Measurements from ENCODE around the gene PSAP.

The PSAP gene

GRCh38 chr10:71831646-71832552 lies 19.2 kb downstream of the PSAP start:
- no peaks in the 10 kb centered on the region for H3K9me3 ChIP-seq (ENCODE audit: control insufficient read depth, low read length)
- no peaks in the 10 kb centered on the region for H3K27me3 ChIP-seq (replicated peaks; ENCODE audit: control insufficient read depth, insufficient read depth, low read length)
- peak; percentile 10 for DNase-seq (ENCODE audit: low read depth)
- H3K36me3 ChIP-seq (ENCODE audit: control insufficient read depth, insufficient read depth, low read length, severe bottlenecking) = peaks cover 67% of the 10 kb centered on the region
- H3K4me3 ChIP-seq (ENCODE audit: low read length) = no peak overlapping the region
- H3K9ac ChIP-seq (ENCODE audit: low read length) = no peak overlapping the region
- H3K4me1 ChIP-seq (ENCODE audit: control insufficient read depth, insufficient read depth, low read length) = peaks cover 42% of the 10 kb centered on the region

GRCh38 chr10:71830726-71831125 lies 20.3 kb downstream of the PSAP start:
- no peaks in the 10 kb centered on the region for H3K9me3 ChIP-seq (ENCODE audit: control insufficient read depth, low read length)
- no peak for DNase-seq (ENCODE audit: low read depth)
- peaks cover 79% of the 10 kb centered on the region for H3K36me3 ChIP-seq (ENCODE audit: control insufficient read depth, insufficient read depth, low read length, severe bottlenecking)
- peaks cover 32% of the 10 kb centered on the region for H3K4me1 ChIP-seq (ENCODE audit: control insufficient read depth, insufficient read depth, low read length)
- H3K9ac ChIP-seq (ENCODE audit: low read length) = no peak overlapping the region
- no peak overlapping the region for H3K4me3 ChIP-seq (ENCODE audit: low read length)
- H3K27me3 ChIP-seq (replicated peaks; ENCODE audit: control insufficient read depth, insufficient read depth, low read length) = no peaks in the 10 kb centered on the region

- H3K27me3 ChIP-seq (replicated peaks; ENCODE audit: control insufficient read depth, insufficient read depth, low read length) = no peaks in the 10 kb centered on the region
- peaks cover 26% of the 10 kb centered on the region for H3K4me1 ChIP-seq (ENCODE audit: control insufficient read depth, insufficient read depth, low read length)
- no peaks in the 10 kb centered on the region for H3K9me3 ChIP-seq (ENCODE audit: control insufficient read depth, low read length)
- no peak overlapping the region for H3K4me3 ChIP-seq (ENCODE audit: low read length)
- H3K36me3 ChIP-seq (ENCODE audit: control insufficient read depth, insufficient read depth, low read length, severe bottlenecking) = peaks cover 87% of the 10 kb centered on the region
- H3K9ac ChIP-seq (ENCODE audit: low read length) = no peak overlapping the region
- DNase-seq (ENCODE audit: low read depth) = no peak
These were observed 21.2 kb downstream of the PSAP start for GRCh38 chr10:71829896-71830295.

- Histone ChIP-seq H3K27me3 (replicated peaks; ENCODE audit: control insufficient read depth, insufficient read depth, low read length) (no peaks in the 10 kb centered on the region), H3K4me1 (ENCODE audit: control insufficient read depth, insufficient read depth, low read length) (peaks cover 20% of the 10 kb centered on the region), H3K36me3 (ENCODE audit: control insufficient read depth, insufficient read depth, low read length, severe bottlenecking) (peaks cover 93% of the 10 kb centered on the region), H3K9me3 (ENCODE audit: control insufficient read depth, low read length) (no peaks in the 10 kb centered on the region), H3K9ac (ENCODE audit: low read length) (no peak overlapping the region), H3K4me3 (ENCODE audit: low read length) (no peak overlapping the region)
- peak; percentile 35 for DNase-seq (ENCODE audit: low read depth)
These were observed 21.9 kb downstream of the PSAP start for GRCh38 chr10:71829171-71829570.

GRCh38 chr10:71828702-71829101 lies 22.3 kb downstream of the PSAP start:
- Histone ChIP-seq H3K27me3 (replicated peaks; ENCODE audit: control insufficient read depth, insufficient read depth, low read length) (no peaks in the 10 kb centered on the region), H3K9me3 (ENCODE audit: control insufficient read depth, low read length) (no peaks in the 10 kb centered on the region), H3K4me1 (ENCODE audit: control insufficient read depth, insufficient read depth, low read length) (peaks cover 16% of the 10 kb centered on the region), H3K9ac (ENCODE audit: low read length) (no peak overlapping the region), H3K4me3 (ENCODE audit: low read length) (no peak overlapping the region), H3K36me3 (ENCODE audit: control insufficient read depth, insufficient read depth, low read length, severe bottlenecking) (peaks cover 93% of the 10 kb centered on the region)
- DNase-seq (ENCODE audit: low read depth) = no peak

- H3K4me3 ChIP-seq (ENCODE audit: low read length) = no peak overlapping the region
- H3K27me3 ChIP-seq (replicated peaks; ENCODE audit: control insufficient read depth, insufficient read depth, low read length) = no peaks in the 10 kb centered on the region
- H3K9me3 ChIP-seq (ENCODE audit: control insufficient read depth, low read length) = no peaks in the 10 kb centered on the region
- no peak for DNase-seq (ENCODE audit: low read depth)
- peaks cover 15% of the 10 kb centered on the region for H3K4me1 ChIP-seq (ENCODE audit: control insufficient read depth, insufficient read depth, low read length)
- H3K9ac ChIP-seq (ENCODE audit: low read length) = peak overlapping the region; percentile 4
- peaks cover 96% of the 10 kb centered on the region for H3K36me3 ChIP-seq (ENCODE audit: control insufficient read depth, insufficient read depth, low read length, severe bottlenecking)
These were observed 23.2 kb downstream of the PSAP start for GRCh38 chr10:71827852-71828251.

- peaks cover 98% of the 10 kb centered on the region for H3K36me3 ChIP-seq (ENCODE audit: control insufficient read depth, insufficient read depth, low read length, severe bottlenecking)
- DNase-seq (ENCODE audit: low read depth) = no peak
- no peak overlapping the region for H3K4me3 ChIP-seq (ENCODE audit: low read length)
- H3K4me1 ChIP-seq (ENCODE audit: control insufficient read depth, insufficient read depth, low read length) = peaks cover 10% of the 10 kb centered on the region
- H3K9ac ChIP-seq (ENCODE audit: low read length) = no peak overlapping the region
- no peaks in the 10 kb centered on the region for H3K27me3 ChIP-seq (replicated peaks; ENCODE audit: control insufficient read depth, insufficient read depth, low read length)
- H3K9me3 ChIP-seq (ENCODE audit: control insufficient read depth, low read length) = no peaks in the 10 kb centered on the region
These were observed 25.8 kb downstream of the PSAP start for GRCh38 chr10:71825217-71825616.

GRCh38 chr10:71824333-71824732 lies 26.7 kb downstream of the PSAP start:
- DNase-seq (ENCODE audit: low read depth) = no peak
- Histone ChIP-seq H3K9ac (ENCODE audit: low read length) (no peak overlapping the region), H3K27me3 (replicated peaks; ENCODE audit: control insufficient read depth, insufficient read depth, low read length) (no peaks in the 10 kb centered on the region), H3K9me3 (ENCODE audit: control insufficient read depth, low read length) (no peaks in the 10 kb centered on the region), H3K36me3 (ENCODE audit: control insufficient read depth, insufficient read depth, low read length, severe bottlenecking) (peaks cover 98% of the 10 kb centered on the region), H3K4me3 (ENCODE audit: low read length) (no peak overlapping the region), H3K4me1 (ENCODE audit: control insufficient read depth, insufficient read depth, low read length) (peaks cover 9% of the 10 kb centered on the region)

GRCh38 chr10:71823356-71823755 lies 27.7 kb downstream of the PSAP start:
- H3K9me3 ChIP-seq (ENCODE audit: control insufficient read depth, low read length) = no peaks in the 10 kb centered on the region
- H3K36me3 ChIP-seq (ENCODE audit: control insufficient read depth, insufficient read depth, low read length, severe bottlenecking) = peaks cover 98% of the 10 kb centered on the region
- no peak overlapping the region for H3K4me3 ChIP-seq (ENCODE audit: low read length)
- no peak for DNase-seq (ENCODE audit: low read depth)
- no peaks in the 10 kb centered on the region for H3K27me3 ChIP-seq (replicated peaks; ENCODE audit: control insufficient read depth, insufficient read depth, low read length)
- peaks cover 10% of the 10 kb centered on the region for H3K4me1 ChIP-seq (ENCODE audit: control insufficient read depth, insufficient read depth, low read length)
- H3K9ac ChIP-seq (ENCODE audit: low read length) = no peak overlapping the region

- DNase-seq (ENCODE audit: low read depth) = no peak
- Histone ChIP-seq H3K9ac (ENCODE audit: low read length) (no peak overlapping the region), H3K27me3 (replicated peaks; ENCODE audit: control insufficient read depth, insufficient read depth, low read length) (no peaks in the 10 kb centered on the region), H3K36me3 (ENCODE audit: control insufficient read depth, insufficient read depth, low read length, severe bottlenecking) (peaks cover 99% of the 10 kb centered on the region), H3K9me3 (ENCODE audit: control insufficient read depth, low read length) (no peaks in the 10 kb centered on the region), H3K4me3 (ENCODE audit: low read length) (no peak overlapping the region), H3K4me1 (ENCODE audit: control insufficient read depth, insufficient read depth, low read length) (peaks cover 22% of the 10 kb centered on the region)
These were observed 28.9 kb downstream of the PSAP start for GRCh38 chr10:71821909-71822763.

- Histone ChIP-seq H3K36me3 (ENCODE audit: control insufficient read depth, insufficient read depth, low read length, severe bottlenecking) (peaks cover 100% of the 10 kb centered on the region), H3K9me3 (ENCODE audit: control insufficient read depth, low read length) (no peaks in the 10 kb centered on the region), H3K9ac (ENCODE audit: low read length) (no peak overlapping the region), H3K4me1 (ENCODE audit: control insufficient read depth, insufficient read depth, low read length) (peaks cover 32% of the 10 kb centered on the region), H3K4me3 (ENCODE audit: low read length) (no peak overlapping the region), H3K27me3 (replicated peaks; ENCODE audit: control insufficient read depth, insufficient read depth, low read length) (no peaks in the 10 kb centered on the region)
- DNase-seq (ENCODE audit: low read depth) = no peak
These were observed 30.1 kb downstream of the PSAP start for GRCh38 chr10:71820966-71821365.
